ENCODE results near the gene AFDN. TPM values are rescaled to one million over a fixed set of nuclear protein-coding genes. Genes with fewer than 3 reads are reported as not detected.

Gene AFDN
- total RNA-seq, 1 experiment from 2014 or later, result 226 TPM

DNA sequence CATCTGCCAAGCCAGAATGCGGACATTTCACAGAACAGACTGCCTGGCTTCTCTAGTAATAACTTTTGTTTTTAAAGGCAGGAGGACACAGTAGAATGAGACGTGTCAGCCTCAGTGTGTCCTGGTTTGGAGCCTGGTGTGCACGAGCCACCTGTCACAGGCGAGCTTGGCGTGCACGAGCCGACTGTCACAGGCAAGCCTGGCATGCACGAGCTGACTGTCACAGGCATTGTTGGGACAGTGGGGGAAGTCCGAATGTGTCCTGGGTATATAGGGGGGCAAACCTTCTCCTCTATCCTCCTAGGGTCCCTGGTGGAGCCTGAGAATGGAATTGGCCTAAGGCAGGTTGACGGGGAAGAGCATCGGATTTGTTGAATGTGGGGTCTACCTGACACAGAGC lies 178.2 kb downstream of the AFDN start:
- Mint-ChIP-seq H3K36me3 (ENCODE audit: insufficient read depth, unreplicated experiment) (no peaks in the 10 kb centered on the region), H3K27ac (ENCODE audit: unreplicated experiment) (no peak overlapping the region), H3K4me1 (ENCODE audit: low read depth, unreplicated experiment) (peaks cover 11% of the 10 kb centered on the region), H3K4me3 (ENCODE audit: low read depth, unreplicated experiment) (no peak overlapping the region), H3K27me3 (ENCODE audit: unreplicated experiment) (peaks cover 50% of the 10 kb centered on the region), H3K9me3 (ENCODE audit: low read depth, unreplicated experiment) (peaks cover 4% of the 10 kb centered on the region)
- intact Hi-C loops (cut with micrococcal nuclease; ENCODE audit: unreplicated experiment), result no loop called here
- no peak for DNase-seq
- TF ChIP-seq, protein P1, sequence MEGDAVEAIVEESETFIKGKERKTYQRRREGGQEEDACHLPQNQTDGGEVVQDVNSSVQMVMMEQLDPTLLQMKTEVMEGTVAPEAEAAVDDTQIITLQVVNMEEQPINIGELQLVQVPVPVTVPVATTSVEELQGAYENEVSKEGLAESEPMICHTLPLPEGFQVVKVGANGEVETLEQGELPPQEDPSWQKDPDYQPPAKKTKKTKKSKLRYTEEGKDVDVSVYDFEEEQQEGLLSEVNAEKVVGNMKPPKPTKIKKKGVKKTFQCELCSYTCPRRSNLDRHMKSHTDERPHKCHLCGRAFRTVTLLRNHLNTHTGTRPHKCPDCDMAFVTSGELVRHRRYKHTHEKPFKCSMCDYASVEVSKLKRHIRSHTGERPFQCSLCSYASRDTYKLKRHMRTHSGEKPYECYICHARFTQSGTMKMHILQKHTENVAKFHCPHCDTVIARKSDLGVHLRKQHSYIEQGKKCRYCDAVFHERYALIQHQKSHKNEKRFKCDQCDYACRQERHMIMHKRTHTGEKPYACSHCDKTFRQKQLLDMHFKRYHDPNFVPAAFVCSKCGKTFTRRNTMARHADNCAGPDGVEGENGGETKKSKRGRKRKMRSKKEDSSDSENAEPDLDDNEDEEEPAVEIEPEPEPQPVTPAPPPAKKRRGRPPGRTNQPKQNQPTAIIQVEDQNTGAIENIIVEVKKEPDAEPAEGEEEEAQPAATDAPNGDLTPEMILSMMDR (IDR thresholded peaks at IDR 0.05; ENCODE audit: unreplicated experiment), result no peak
- BruUV-seq (replicated peaks), result no TSS peak
- CTCF ChIA-PET, result no interaction called here

- peaks cover 11% of the 10 kb centered on the region for H3K4me1 Mint-ChIP-seq (ENCODE audit: low read depth, unreplicated experiment)
- H3K36me3 Mint-ChIP-seq (ENCODE audit: insufficient read depth, unreplicated experiment), result no peaks in the 10 kb centered on the region
- CTCF ChIA-PET, result no interaction called here
- H3K4me3 Mint-ChIP-seq (ENCODE audit: low read depth, unreplicated experiment), result no peak overlapping the region
- intact Hi-C loops (cut with micrococcal nuclease; ENCODE audit: unreplicated experiment), result loop anchor here (2.0 kb wide), 1 partner anchor 73 kb away; no protein-coding TSS in a partner anchor
- H3K27me3 Mint-ChIP-seq (ENCODE audit: unreplicated experiment), result peaks cover 47% of the 10 kb centered on the region
- no TSS peak for BruUV-seq (replicated peaks)
- DNase-seq, result no peak
- no peak overlapping the region for H3K27ac Mint-ChIP-seq (ENCODE audit: unreplicated experiment)
- peaks cover 9% of the 10 kb centered on the region for H3K9me3 Mint-ChIP-seq (ENCODE audit: low read depth, unreplicated experiment)
- TF ChIP-seq, protein P1 (IDR thresholded peaks at IDR 0.05; ENCODE audit: unreplicated experiment), result no peak
Measured at GRCh38 chr6:168005796-168006195, 179.1 kb downstream of the AFDN start.

GRCh38 chr6:168007592-168008338 lies 181.1 kb downstream of the AFDN start:
- Mint-ChIP-seq H3K36me3 (ENCODE audit: insufficient read depth, unreplicated experiment) (no peaks in the 10 kb centered on the region), H3K27me3 (ENCODE audit: unreplicated experiment) (peaks cover 32% of the 10 kb centered on the region), H3K27ac (ENCODE audit: unreplicated experiment) (peak overlapping the region; percentile 50), H3K4me3 (ENCODE audit: low read depth, unreplicated experiment) (no peak overlapping the region), H3K4me1 (ENCODE audit: low read depth, unreplicated experiment) (peaks cover 11% of the 10 kb centered on the region), H3K9me3 (ENCODE audit: low read depth, unreplicated experiment) (peaks cover 16% of the 10 kb centered on the region)
- BruUV-seq (replicated peaks), result no TSS peak
- intact Hi-C loops (cut with micrococcal nuclease; ENCODE audit: unreplicated experiment), result loop anchor here (2.0 kb wide), 1 partner anchor 75 kb away; no protein-coding TSS in a partner anchor
- peak; percentile 85 for DNase-seq
- TF ChIP-seq, protein P1 (IDR thresholded peaks at IDR 0.05; ENCODE audit: unreplicated experiment), result no peak
- CTCF ChIA-PET, result interaction anchor here (0.5 to 1.0 kb wide), 2 partner anchors 27 to 149 kb away, joined by 3 read pairs; no protein-coding TSS in a partner anchor

DNA sequence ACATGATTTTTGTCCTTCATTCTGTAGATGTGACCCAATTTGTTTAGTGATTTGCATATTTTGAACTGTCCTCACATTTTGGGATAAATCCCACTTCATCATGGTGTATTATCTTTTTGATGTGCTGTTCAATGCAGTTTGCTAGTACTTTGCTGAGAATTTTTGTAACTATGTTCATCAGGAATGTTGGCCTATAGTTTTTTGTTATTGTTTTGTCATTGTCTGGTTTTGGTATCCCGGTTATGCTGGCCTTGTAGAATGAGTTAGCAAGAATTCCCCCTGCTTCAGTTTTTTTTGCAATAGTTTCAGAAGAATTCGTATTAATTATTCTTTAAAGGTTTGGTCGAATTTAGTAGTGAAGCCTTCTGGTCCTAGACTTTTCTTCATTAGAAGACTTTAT lies 182.6 kb downstream of the AFDN start:
- Mint-ChIP-seq H3K36me3 (ENCODE audit: insufficient read depth, unreplicated experiment) (peaks cover 5% of the 10 kb centered on the region), H3K27ac (ENCODE audit: unreplicated experiment) (no peak overlapping the region), H3K4me3 (ENCODE audit: low read depth, unreplicated experiment) (no peak overlapping the region), H3K4me1 (ENCODE audit: low read depth, unreplicated experiment) (peaks cover 11% of the 10 kb centered on the region), H3K9me3 (ENCODE audit: low read depth, unreplicated experiment) (peaks cover 16% of the 10 kb centered on the region), H3K27me3 (ENCODE audit: unreplicated experiment) (peaks cover 28% of the 10 kb centered on the region)
- TF ChIP-seq, protein P1 (IDR thresholded peaks at IDR 0.05; ENCODE audit: unreplicated experiment), result no peak
- intact Hi-C loops (cut with micrococcal nuclease; ENCODE audit: unreplicated experiment), result no loop called here
- CTCF ChIA-PET, result no interaction called here
- no TSS peak for BruUV-seq (replicated peaks)
- no peak for DNase-seq
